ENCODE results near the gene CYP3A7.
"Not testable (repeated sequence)": the region's sequence is repeated elsewhere in the genome, so short reads cannot be mapped to it uniquely, and the experiment has no call there.

CYP3A7 gene

DNA sequence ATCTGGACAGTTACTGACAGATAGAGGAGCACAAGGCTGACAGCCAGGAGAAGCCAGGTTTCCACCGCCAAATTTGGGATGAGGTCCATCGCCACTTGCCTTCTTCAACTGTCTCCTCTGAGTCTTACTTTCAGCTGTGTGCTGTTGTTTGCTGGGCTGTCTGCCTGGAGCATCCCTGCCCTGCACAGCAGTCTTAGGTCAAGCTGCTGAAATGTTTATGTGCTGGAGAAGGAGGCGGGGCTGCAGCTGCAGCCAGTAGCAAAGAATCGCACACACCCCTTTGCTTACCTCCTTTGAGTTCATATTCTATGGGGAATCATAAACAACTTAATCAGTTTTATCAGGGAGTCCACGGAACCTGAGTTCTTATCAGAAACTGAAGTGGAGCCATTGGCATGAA lies 35.0 kb downstream of the CYP3A7 start:
- DNase-seq = no peak

- DNase-seq = not testable (repeated sequence)
Measured at GRCh38 chr7:99698867-99699730, 35.9 kb downstream of the CYP3A7 start.

- no peak for DNase-seq
Measured at GRCh38 chr7:99694912-99695304, 40.1 kb downstream of the CYP3A7 start.

DNA sequence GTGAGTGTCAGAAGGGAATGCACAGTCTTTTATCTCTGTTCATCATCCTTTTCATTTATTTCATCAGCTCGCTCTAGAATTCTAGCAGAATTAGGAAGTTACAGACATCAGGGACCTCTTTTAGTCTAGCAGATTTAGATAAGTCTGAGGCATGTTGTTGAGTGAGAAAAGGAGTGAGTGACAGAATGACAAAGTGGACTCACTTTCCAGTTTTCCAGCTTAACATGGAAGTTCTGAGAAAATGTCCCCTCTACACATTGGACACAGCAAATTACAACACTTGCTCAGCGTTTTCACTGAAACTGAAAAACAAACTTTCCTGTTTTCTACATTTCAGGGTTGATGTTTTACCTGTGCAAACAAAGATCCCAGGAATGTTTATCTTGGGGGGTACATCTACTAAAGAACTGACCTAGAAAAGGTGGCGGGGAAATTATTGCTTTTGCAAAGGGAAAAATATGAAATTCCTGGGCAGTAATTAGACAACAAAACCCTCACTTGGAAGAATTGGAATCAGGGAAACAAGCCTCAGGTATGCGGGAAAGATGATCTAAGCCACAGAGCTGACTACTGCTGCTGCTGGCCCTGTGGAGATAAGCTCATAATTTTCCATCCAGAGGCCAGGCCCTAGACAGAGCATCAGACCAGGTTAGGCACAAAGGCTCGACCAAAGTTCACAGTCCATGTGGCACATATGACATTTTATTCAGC lies 40.6 kb downstream of the CYP3A7 start:
- no peak for DNase-seq

GRCh38 chr7:99693427-99694200 lies 41.4 kb downstream of the CYP3A7 start:
- no peak for DNase-seq

- no peak for DNase-seq
Measured at GRCh38 chr7:99693100-99693426, 41.9 kb downstream of the CYP3A7 start.

- not testable (repeated sequence) for DNase-seq
Measured at GRCh38 chr7:99692563-99692962, 42.4 kb downstream of the CYP3A7 start.

GRCh38 chr7:99691658-99692057 lies 43.3 kb downstream of the CYP3A7 start:
- not testable (repeated sequence) for DNase-seq

- not testable (repeated sequence) for DNase-seq
Measured at GRCh38 chr7:99690918-99691317, 44.1 kb downstream of the CYP3A7 start.

GRCh38 chr7:99685871-99686608 lies 49.0 kb downstream of the CYP3A7 start:
- not testable (repeated sequence) for DNase-seq

- no peak for DNase-seq
Measured at GRCh38 chr7:99685129-99685758, 49.8 kb downstream of the CYP3A7 start.

- no peak for DNase-seq
Measured at GRCh38 chr7:99679400-99680191, 55.4 kb downstream of the CYP3A7 start, which contains the start of gene CYP3A5. Gene CYP3A5, minus strand, starts transcription at chr7:99679996. Its CDS starts 100 bp downstream, at chr7:99679896.

DNA sequence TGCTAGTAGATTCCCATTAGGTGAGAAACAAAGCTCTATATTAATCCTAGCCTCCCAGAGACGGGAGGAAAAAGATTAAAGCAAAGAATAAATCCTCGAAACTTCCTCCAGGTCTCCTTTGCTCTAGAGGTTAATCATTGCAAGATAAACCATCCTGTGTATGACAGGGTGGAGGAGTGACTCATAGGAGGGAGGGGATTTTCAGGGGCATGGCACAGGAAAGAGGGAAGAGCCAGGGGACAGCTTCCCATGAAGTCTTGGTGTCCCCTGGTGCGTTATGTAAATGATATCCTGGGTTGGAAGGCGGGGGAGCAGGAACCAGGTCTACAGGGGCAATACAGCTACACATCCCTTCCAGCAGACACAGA lies 56.0 kb downstream of the CYP3A7 start:
- DNase-seq = no peak

GRCh38 chr7:99677648-99678045 lies 57.3 kb downstream of the CYP3A7 start:
- DNase-seq = no peak

DNA sequence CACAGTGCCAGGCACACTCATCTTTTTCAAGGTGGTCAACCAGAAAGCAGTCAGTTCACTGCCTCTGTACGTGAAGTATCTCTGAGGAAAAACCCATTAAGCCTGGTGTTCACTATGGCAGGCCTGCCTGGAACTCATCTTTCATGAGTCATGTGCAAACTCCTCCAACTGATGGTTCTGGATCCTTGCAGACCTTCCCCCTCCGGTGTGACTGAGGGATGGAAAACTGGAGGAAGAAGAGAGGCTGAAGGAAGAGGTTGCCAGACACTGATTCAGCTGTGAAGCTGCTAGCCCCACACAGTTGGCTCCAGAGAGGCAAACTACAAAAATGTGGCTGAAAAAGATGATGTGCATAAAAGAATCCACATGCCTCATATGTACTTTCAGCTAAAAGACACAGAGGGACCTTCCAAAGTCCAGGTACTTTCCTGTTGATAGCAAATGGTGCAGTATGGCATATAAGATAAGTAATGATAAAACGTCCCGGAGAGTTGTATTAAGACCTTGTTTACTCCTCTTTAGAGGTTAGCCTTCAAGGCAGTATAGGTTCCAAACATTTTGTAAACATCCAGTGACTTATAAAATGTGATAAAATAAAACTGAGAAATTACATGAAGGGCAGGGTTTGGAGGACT lies 57.9 kb downstream of the CYP3A7 start:
- no peak for DNase-seq

DNA sequence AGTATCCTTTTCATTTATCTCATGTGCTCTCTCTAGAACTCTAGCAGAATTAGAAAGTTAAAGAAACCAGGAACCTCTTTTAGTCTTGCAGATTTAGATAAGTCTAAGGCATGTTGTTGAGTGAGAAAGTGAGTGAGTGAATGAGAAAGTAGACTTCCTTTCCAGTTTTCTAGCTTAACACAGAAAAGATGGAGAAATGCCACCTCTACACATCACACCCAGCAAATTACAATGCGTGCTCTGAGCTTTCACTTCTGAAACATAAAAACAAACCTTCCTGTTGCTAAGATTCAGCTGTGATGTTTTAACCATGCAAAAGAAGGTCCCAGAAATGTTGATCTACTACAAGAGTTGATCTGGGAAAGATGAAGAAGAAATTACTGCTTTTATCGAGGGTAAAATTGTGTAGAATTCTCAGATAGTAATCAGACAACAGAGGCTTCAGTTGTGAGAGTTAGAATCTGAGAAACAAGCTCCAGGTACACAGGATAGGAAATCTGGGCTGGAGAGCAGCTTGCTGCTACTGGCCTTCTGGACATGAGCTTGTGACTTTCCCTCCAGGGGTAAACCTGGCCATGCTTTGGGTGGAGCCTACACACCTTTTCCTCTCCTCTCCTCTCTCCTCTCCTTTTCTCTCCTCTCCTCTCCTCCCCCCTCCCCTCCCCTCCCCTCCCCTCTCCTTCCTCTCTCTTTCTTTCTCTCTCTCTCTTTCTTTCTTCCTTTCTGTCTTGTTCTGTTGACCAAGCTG lies 59.8 kb downstream of the CYP3A7 start:
- DNase-seq = no peak

GRCh38 chr7:99672573-99672972 lies 62.4 kb downstream of the CYP3A7 start:
- DNase-seq = no peak

GRCh38 chr7:99669782-99670181 lies 65.2 kb downstream of the CYP3A7 start:
- DNase-seq = no peak

GRCh38 chr7:99668541-99668940 lies 66.5 kb downstream of the CYP3A7 start:
- no peak for DNase-seq

GRCh38 chr7:99667179-99667578 lies 67.8 kb downstream of the CYP3A7 start:
- no peak for DNase-seq
